Loucy (cell line): Measurements from ENCODE around the gene HECTD1.

Experiments
- H2AFZ ChIP-seq: fragments of 200-600 bp; sonication (generic); 2 replicates; pipeline ENCODE4 v1.6.0; 2016; ENCODE audit warnings: antibody characterized with exemption, mild to moderate bottlenecking, low read length, moderate library complexity
- H3F3A ChIP-seq: fragments of 200-600 bp; 2 replicates; pipeline ENCODE4 v1.6.0; 2016; ENCODE audit warnings: antibody characterized with exemption, low read depth, mild to moderate bottlenecking
- H3K27me3 ChIP-seq: fragments of 200-600 bp; sonication (generic); 2 replicates; pipeline ENCODE4 v1.6.1; 2014; ENCODE audit warnings: low read length, mild to moderate bottlenecking; ENCODE audit not compliant: insufficient read depth, poor library complexity, severe bottlenecking
- H3K36me3 ChIP-seq: fragments of 200-600 bp; sonication (generic); 2 replicates; pipeline ENCODE4 v1.6.1; 2016; ENCODE audit warnings: low read length; ENCODE audit not compliant: insufficient read depth
- H3K4me1 ChIP-seq: fragments of 200-600 bp; sonication (generic); 2 replicates; pipeline ENCODE4 v1.5.1; 2014; ENCODE audit warnings: low read length, mild to moderate bottlenecking; ENCODE audit not compliant: insufficient read depth, poor library complexity, severe bottlenecking
- H3K4me2 ChIP-seq: fragments of 200-600 bp; sonication (generic); 2 replicates; pipeline ENCODE4 v1.6.0; 2014; ENCODE audit warnings: antibody characterized with exemption, low read length, low read depth, mild to moderate bottlenecking; ENCODE audit not compliant: poor library complexity, severe bottlenecking
- H3K4me3 ChIP-seq: fragments of 200-600 bp; sonication (generic); 2 replicates; pipeline ENCODE4 v1.5.1; 2014; ENCODE audit warnings: low read length, mild to moderate bottlenecking, mixed read lengths; ENCODE audit not compliant: poor library complexity, severe bottlenecking
- H3K79me2 ChIP-seq: fragments of 200-600 bp; sonication (generic); 2 replicates; pipeline ENCODE4 v1.6.1; 2014; ENCODE audit warnings: low read length; ENCODE audit not compliant: insufficient read depth
- H3K9ac ChIP-seq: fragments of 200-600 bp; sonication (generic); 2 replicates; pipeline ENCODE4 v1.6.0; 2014; ENCODE audit warnings: mild to moderate bottlenecking, low read depth, low read length, moderate library complexity; ENCODE audit not compliant: poor library complexity, severe bottlenecking
- H3K9me2 ChIP-seq: fragments of 200-600 bp; sonication (generic); replicated peaks from 2 replicates; pipeline ENCODE4 v1.6.1; 2016; ENCODE audit warnings: low read depth, low read length, mixed read lengths
- H3K9me3 ChIP-seq: fragments of 200-600 bp; sonication (generic); 2 replicates; pipeline ENCODE4 v1.6.1; 2014; ENCODE audit warnings: mild to moderate bottlenecking, antibody characterized with exemption, low read length, low read depth; ENCODE audit not compliant: insufficient read depth
- H4K20me1 ChIP-seq: fragments of 200-600 bp; sonication (generic); 2 replicates; pipeline ENCODE4 v1.6.0; 2014; ENCODE audit warnings: antibody characterized with exemption, low read length, mild to moderate bottlenecking; ENCODE audit not compliant: insufficient read depth, poor library complexity, severe bottlenecking
- CTCF ChIP-seq: fragments of 200-600 bp; sonication (generic); conservative IDR thresholded peaks from 2 replicates; pipeline ENCODE4 v1.5.1; 2014; ENCODE audit warnings: mild to moderate bottlenecking, antibody characterized with exemption, low read length
- EZH2phosphoT487 ChIP-seq: fragments of 200-600 bp; IDR thresholded peaks from 2 replicates; pipeline ENCODE4 v1.6.1; 2018; ENCODE audit warnings: antibody characterized with exemption, mild to moderate bottlenecking, moderate library complexity, borderline replicate concordance

HECTD1 gene

GRCh38 chr14:31216359-31216758 is 8.8 kb upstream of the HECTD1 start:
- Histone ChIP-seq H3K27me3 (no peaks in the 10 kb centered on the region), H3K9me2 (no peaks in the 10 kb centered on the region), H3K9ac (no peak overlapping the region), H3K36me3 (no peaks in the 10 kb centered on the region), H3F3A (no peaks in the 10 kb centered on the region), H2AFZ (no peak overlapping the region), H3K4me3 (no peak overlapping the region), H4K20me1 (no peaks in the 10 kb centered on the region), H3K9me3 (no peaks in the 10 kb centered on the region), H3K4me1 (no peaks in the 10 kb centered on the region), H3K4me2 (no peak overlapping the region), H3K79me2 (no peaks in the 10 kb centered on the region)
- no peak for TF ChIP-seq EZH2phosphoT487
- TF ChIP-seq CTCF = no peak

- H3K9me3 ChIP-seq = no peaks in the 10 kb centered on the region
Observed at GRCh38 chr14:31212893-31213292, 5.3 kb upstream of the HECTD1 start.

GRCh38 chr14:31209605-31210004 is 2.0 kb upstream of the HECTD1 start:
- Histone ChIP-seq H3K9ac (no peak overlapping the region), H3K79me2 (peaks cover 28% of the 10 kb centered on the region), H2AFZ (no peak overlapping the region), H3K4me3 (no peak overlapping the region), H4K20me1 (peaks cover 26% of the 10 kb centered on the region), H3K4me2 (no peak overlapping the region), H3K36me3 (no peaks in the 10 kb centered on the region), H3F3A (peaks cover 16% of the 10 kb centered on the region), H3K9me2 (no peaks in the 10 kb centered on the region), H3K27me3 (no peaks in the 10 kb centered on the region), H3K9me3 (no peaks in the 10 kb centered on the region), H3K4me1 (peaks cover 25% of the 10 kb centered on the region)
- TF ChIP-seq CTCF (no peak), EZH2phosphoT487 (no peak)

More at GRCh38 chr14:31212893-31213292, 5.3 kb upstream of the HECTD1 start:
- Histone ChIP-seq H2AFZ (no peak overlapping the region), H3K9ac (no peak overlapping the region), H4K20me1 (no peaks in the 10 kb centered on the region), H3K4me2 (no peak overlapping the region), H3K79me2 (no peaks in the 10 kb centered on the region), H3K4me1 (peaks cover 8% of the 10 kb centered on the region), H3K36me3 (no peaks in the 10 kb centered on the region), H3K9me2 (no peaks in the 10 kb centered on the region), H3K4me3 (no peak overlapping the region), H3K27me3 (no peaks in the 10 kb centered on the region), H3F3A (peaks cover 14% of the 10 kb centered on the region)
- no peak for TF ChIP-seq EZH2phosphoT487
- TF ChIP-seq CTCF = no peak
